GM23338 (cell line): ENCODE results near the gene RSPH4A. TPM values are rescaled to one million over a fixed set of nuclear protein-coding genes. Genes with fewer than 3 reads are reported as not detected.

ENCODE experiments used
- ATAC-seq: fragments of 200-7000 bp; cut with Tn5 transposase; 3 replicates; pipeline ENCODE4 v1.9.1; 2020
- DNase-seq: peaks from one replicate; pipeline ENCODE4 v3.0.0-alpha.2; 2015; ENCODE audit warnings: low spot score
- H2AFZ ChIP-seq: fragments of 200-600 bp; sonication (generic); 2 replicates; pipeline ENCODE4 v1.8.0; 2016; ENCODE audit warnings: antibody characterized with exemption, mild to moderate bottlenecking, moderate library complexity
- H3F3A ChIP-seq: fragments of 200-600 bp; sonication (generic); replicated peaks from 2 replicates; pipeline ENCODE4 v1.8.0; 2017; ENCODE audit warnings: antibody characterized with exemption, mixed run types, low read depth
- H3K27ac ChIP-seq: fragments of 200-600 bp; sonication (generic); 2 replicates; pipeline ENCODE4 v1.6.1; 2016; ENCODE audit warnings: low read depth
- H3K27me3 ChIP-seq: fragments of 200-600 bp; sonication (generic); 2 replicates; pipeline ENCODE4 v1.8.0; 2016; ENCODE audit warnings: mild to moderate bottlenecking, mixed run types, moderate library complexity; ENCODE audit not compliant: insufficient read depth
- H3K36me3 ChIP-seq: fragments of 200-600 bp; sonication (generic); 2 replicates; pipeline ENCODE4 v1.8.0; 2016; ENCODE audit warnings: mild to moderate bottlenecking; ENCODE audit not compliant: insufficient read depth
- H3K4me1 ChIP-seq: fragments of 200-600 bp; sonication (generic); 2 replicates; pipeline ENCODE4 v1.8.0; 2016; ENCODE audit warnings: mild to moderate bottlenecking, moderate library complexity; ENCODE audit not compliant: insufficient read depth
- H3K4me2 ChIP-seq: fragments of 200-600 bp; sonication (generic); 2 replicates; pipeline ENCODE4 v1.7.1; 2017; ENCODE audit warnings: mixed run types
- H3K4me3 ChIP-seq: fragments of 200-600 bp; sonication (generic); 2 replicates; pipeline ENCODE4 v1.6.1; 2016; ENCODE audit warnings: mixed run types
- H3K79me2 ChIP-seq: fragments of 200-600 bp; sonication (generic); replicated peaks from 2 replicates; pipeline ENCODE4 v1.8.0; 2017; ENCODE audit warnings: mild to moderate bottlenecking; ENCODE audit not compliant: insufficient read depth
- H3K9me2 ChIP-seq: fragments of 200-600 bp; sonication (generic); 2 replicates; pipeline ENCODE4 v1.8.0; 2017; ENCODE audit not compliant: insufficient read depth
- H4K20me1 ChIP-seq: fragments of 200-600 bp; sonication (generic); replicated peaks from 2 replicates; pipeline ENCODE4 v1.8.0; 2017; ENCODE audit warnings: mild to moderate bottlenecking; ENCODE audit not compliant: insufficient read depth
- H3K27ac Mint-ChIP-seq: 2 replicates; pipeline ENCODE4 v1.8.0; 2020; ENCODE audit warnings: inconsistent platforms, mild to moderate bottlenecking, moderate library complexity, mixed read lengths
- H3K27me3 Mint-ChIP-seq: 3 replicates; pipeline ENCODE4 v1.8.0; 2022; ENCODE audit warnings: low read depth, mild to moderate bottlenecking, moderate library complexity, mixed read lengths, inconsistent platforms; ENCODE audit not compliant: insufficient read depth, poor library complexity
- H3K36me3 Mint-ChIP-seq: 3 replicates; pipeline ENCODE4 v1.8.0; 2021; ENCODE audit warnings: low read depth, mild to moderate bottlenecking, inconsistent platforms, moderate library complexity, mixed read lengths
- H3K4me1 Mint-ChIP-seq: 3 replicates; pipeline ENCODE4 v1.8.0; 2020; ENCODE audit warnings: mild to moderate bottlenecking, inconsistent platforms, mixed read lengths
- H3K4me3 Mint-ChIP-seq: 3 replicates; pipeline ENCODE4 v1.8.0; 2021; ENCODE audit warnings: moderate library complexity, mild to moderate bottlenecking, inconsistent platforms, mixed read lengths
- H3K9me3 Mint-ChIP-seq: 3 replicates; pipeline ENCODE4 v1.8.0; 2020; ENCODE audit warnings: moderate library complexity, mild to moderate bottlenecking, inconsistent platforms, mixed read lengths
- CREB1 ChIP-seq: fragments of 250-450 bp; sonication (Bioruptor Pico); IDR thresholded peaks from 2 replicates; pipeline ENCODE4 v1.5.0; 2020; ENCODE audit warnings: low read depth, mild to moderate bottlenecking, moderate library complexity
- EZH2 ChIP-seq: fragments of 200-600 bp; sonication (generic); IDR thresholded peaks from one replicate; pipeline ENCODE4 v1.8.0; 2017; ENCODE audit warnings: antibody characterized with exemption, mild to moderate bottlenecking, low read depth; ENCODE audit not compliant: unreplicated experiment
- NANOG ChIP-seq: IDR thresholded peaks from 2 replicates; pipeline ENCODE4 v1.6.1; 2016; ENCODE audit warnings: antibody characterized with exemption, borderline replicate concordance
- STAT1 ChIP-seq: IDR thresholded peaks from one replicate; pipeline ENCODE4 v1.6.1; 2016; ENCODE audit warnings: antibody characterized with exemption; ENCODE audit not compliant: unreplicated experiment
- ZNF331 ChIP-seq: fragments of 250-450 bp; sonication (Bioruptor Pico); IDR thresholded peaks from 2 replicates; pipeline ENCODE4 v1.5.0; 2020; ENCODE audit warnings: low read depth, mild to moderate bottlenecking, moderate library complexity
- ZNF462 ChIP-seq: fragments of 250-450 bp; sonication (Bioruptor Pico); IDR thresholded peaks from 2 replicates; pipeline ENCODE4 v1.5.0; 2020; ENCODE audit warnings: mild to moderate bottlenecking, moderate library complexity
- polyA plus RNA-seq: library from polyadenylated mRNA; unstranded; fragments of >200 nt; fragmentation: Nextera tagmentation; extraction: Ambion mirVana; gene quantifications from 2 replicates; pipeline ENCODE4 v1.2.1, GENCODE V29; 2016
- total RNA-seq: library from RNA; depleted of rRNA; stranded (reverse); fragments of >200 nt; shearing (Covaris generic); gene quantifications from 2 replicates; pipeline ENCODE4 v1.2.3, GENCODE V29; 2014

The RSPH4A gene
- total and polyA plus RNA-seq, 2 experiments from 2014 or later: 0.52 to 1.0 TPM

- Histone ChIP-seq H3K4me2 (no peak overlapping the region), H3K79me2 (no peaks in the 10 kb centered on the region), H3K27ac (no peak overlapping the region), H3K27me3 (no peaks in the 10 kb centered on the region), H3K4me1 (no peaks in the 10 kb centered on the region), H3F3A (no peaks in the 10 kb centered on the region), H3K4me3 (no peak overlapping the region), H2AFZ (no peak overlapping the region), H3K36me3 (no peaks in the 10 kb centered on the region), H4K20me1 (no peaks in the 10 kb centered on the region), H3K9me2 (no peaks in the 10 kb centered on the region)
- Mint-ChIP-seq H3K36me3 (no peaks in the 10 kb centered on the region), H3K4me3 (no peak overlapping the region), H3K4me1 (no peaks in the 10 kb centered on the region), H3K27me3 (no peaks in the 10 kb centered on the region), H3K27ac (no peak overlapping the region), H3K9me3 (no peaks in the 10 kb centered on the region)
- no peak for TF ChIP-seq ZNF331 (CRISPR knock-in tag)
- no peak for TF ChIP-seq STAT1
- DNase-seq (no peak), ATAC-seq (no peak)
Measured at GRCh38 chr6:116625872-116626271, 9.6 kb downstream of the RSPH4A start.

GRCh38 chr6:116629563-116629981 is 13.3 kb downstream of the RSPH4A start:
- Histone ChIP-seq H3K4me3 (no peak overlapping the region), H3K4me2 (no peak overlapping the region), H3F3A (no peaks in the 10 kb centered on the region), H3K27ac (no peak overlapping the region), H2AFZ (no peak overlapping the region), H3K27me3 (no peaks in the 10 kb centered on the region), H3K4me1 (no peaks in the 10 kb centered on the region), H3K79me2 (no peaks in the 10 kb centered on the region), H3K36me3 (no peaks in the 10 kb centered on the region), H3K9me2 (no peaks in the 10 kb centered on the region), H4K20me1 (no peaks in the 10 kb centered on the region)
- no peaks in the 10 kb centered on the region for H3K9me3 Mint-ChIP-seq
- no peak for TF ChIP-seq EZH2
- peaks cover 3% of the 10 kb centered on the region for H3K4me1 Mint-ChIP-seq
- H3K36me3 Mint-ChIP-seq: peaks cover 4% of the 10 kb centered on the region
- no peak overlapping the region for H3K27ac Mint-ChIP-seq
- no peak overlapping the region for H3K4me3 Mint-ChIP-seq
- ATAC-seq (no peak), DNase-seq (no peak)
- H3K27me3 Mint-ChIP-seq: no peaks in the 10 kb centered on the region

GRCh38 chr6:116631379-116631990 is 15.2 kb downstream of the RSPH4A start:
- peaks cover 8% of the 10 kb centered on the region for H3K36me3 Mint-ChIP-seq
- peaks cover 3% of the 10 kb centered on the region for H3K4me1 Mint-ChIP-seq
- H3K4me2 ChIP-seq: no peak overlapping the region
- H2AFZ ChIP-seq: no peak overlapping the region
- H3F3A ChIP-seq: no peaks in the 10 kb centered on the region
- no peaks in the 10 kb centered on the region for H3K9me2 ChIP-seq
- no peaks in the 10 kb centered on the region for H3K27me3 Mint-ChIP-seq
- TF ChIP-seq CREB1 (CRISPR knock-in tag): no peak
- TF ChIP-seq NANOG: no peak
- H3K4me3 ChIP-seq: no peak overlapping the region
- no peaks in the 10 kb centered on the region for H3K36me3 ChIP-seq
- H4K20me1 ChIP-seq: no peaks in the 10 kb centered on the region
- no peak overlapping the region for H3K27ac Mint-ChIP-seq
- no peaks in the 10 kb centered on the region for H3K9me3 Mint-ChIP-seq
- H3K4me1 ChIP-seq: no peaks in the 10 kb centered on the region
- DNase-seq (peak; percentile 61), ATAC-seq (peak; percentile 74)
- no peaks in the 10 kb centered on the region for H3K79me2 ChIP-seq
- H3K4me3 Mint-ChIP-seq: no peak overlapping the region
- H3K27ac ChIP-seq: no peak overlapping the region
- H3K27me3 ChIP-seq: no peaks in the 10 kb centered on the region

- Mint-ChIP-seq H3K4me3 (no peak overlapping the region), H3K27me3 (no peaks in the 10 kb centered on the region), H3K27ac (peak overlapping the region; percentile 54), H3K9me3 (peaks cover 12% of the 10 kb centered on the region), H3K36me3 (peaks cover 22% of the 10 kb centered on the region), H3K4me1 (peaks cover 3% of the 10 kb centered on the region)
- peak; percentile 85 for ATAC-seq
- H3F3A ChIP-seq: no peaks in the 10 kb centered on the region
- H3K36me3 ChIP-seq: no peaks in the 10 kb centered on the region
- no peak overlapping the region for H3K4me3 ChIP-seq
- H2AFZ ChIP-seq: no peak overlapping the region
- peak; percentile 68 for DNase-seq
- no peaks in the 10 kb centered on the region; the same call in 1 of the 2 replicates for H4K20me1 ChIP-seq
- H3K4me1 ChIP-seq: no peaks in the 10 kb centered on the region
- no peak overlapping the region for H3K4me2 ChIP-seq
- H3K79me2 ChIP-seq: no peaks in the 10 kb centered on the region
- H3K27me3 ChIP-seq: no peaks in the 10 kb centered on the region
- H3K27ac ChIP-seq: no peak overlapping the region
- no peaks in the 10 kb centered on the region for H3K9me2 ChIP-seq
- TF ChIP-seq ZNF462 (CRISPR knock-in tag) (peak; percentile 52; the same call in 1 of the 2 replicates), EZH2 (no peak), NANOG (no peak)
Measured at GRCh38 chr6:116633685-116634084, 17.4 kb downstream of the RSPH4A start.
